HepG2 (cell line): ENCODE measurements around the gene RAB17. TPM values are rescaled to one million over a fixed set of nuclear protein-coding genes. Genes with fewer than 3 reads are reported as not detected.

Source experiments
- ATAC-seq: fragments of 200-7000 bp; cut with Tn5 transposase; 3 replicates; pipeline ENCODE4 v1.9.1; 2020; ENCODE audit warnings: mild to moderate bottlenecking, moderate library complexity
- BruUV-seq: library from RNA; stranded (reverse); fragments of 400-500 nt; replicated peaks from 2 replicates; lab custom pipeline; 2021; lab: Mats Ljungman, UMichigan
- CTCF ChIA-PET: fragments of 300-600 bp; formaldehyde crosslinking; extraction: SDS; loops from one replicate; lab custom pipeline; 2021; ENCODE audit warnings: low total read pairs, inconsistent platforms, low intra/inter-chr PET ratio; lab: Yijun Ruan, JAX
- POLR2A ChIA-PET: fragments of 350-600 bp; sonication (Branson Sonifier 250); formaldehyde crosslinking; loops from one replicate; lab custom pipeline; 2020; ENCODE audit warnings: antibody characterized with exemption, inconsistent platforms; lab: Yijun Ruan, JAX
- DNase-seq: peaks from one replicate; pipeline ENCODE4 v3.0.0-alpha.2; 2015; ENCODE audit warnings: low spot score
- FAIRE-seq: peaks from 3 replicates; lab custom pipeline; 2011; peaks lifted over from hg19 to GRCh38; lab: Jason Lieb, UNC
- H2AFZ ChIP-seq: one replicate; pipeline ENCODE4 v1.6.1; 2011; ENCODE audit warnings: low read length, inconsistent platforms
- H3K27ac ChIP-seq: fragments of 300-600 bp; 3 replicates; pipeline ENCODE4 v1.8.0; 2011; ENCODE audit warnings: mixed run types, mild to moderate bottlenecking, mixed read lengths, low read length, inconsistent platforms; ENCODE audit not compliant: insufficient read depth; ENCODE audit errors: extremely low read length
- H3K27me3 ChIP-seq, 2 experiments: fragments of 200-600 bp in 1 of 2; 2 replicates in 1 of 2; 3 replicates in 1 of 2; pipeline versions ENCODE4 v1.6.0 to v1.8.0; 2011; ENCODE audit warnings: low read length in 2 of 2, mild to moderate bottlenecking in 2 of 2, moderate library complexity in 2 of 2, inconsistent platforms in 1 of 2; ENCODE audit not compliant: insufficient read depth in 2 of 2, control insufficient read depth in 1 of 2
- H3K36me3 ChIP-seq, 2 experiments: fragments of 200-600 bp in 1 of 2; replicated peaks in 1 of 2; 2 replicates in 1 of 2; 3 replicates in 1 of 2; pipeline versions ENCODE4 v1.5.1 to v1.8.0; 2011; ENCODE audit warnings: low read length in 2 of 2, inconsistent platforms in 1 of 2; ENCODE audit not compliant: insufficient read depth in 2 of 2, control insufficient read depth in 1 of 2
- H3K4me1 ChIP-seq: 2 replicates; pipeline ENCODE4 v1.5.1; 2012; ENCODE audit warnings: low read length, inconsistent platforms; ENCODE audit not compliant: insufficient read depth
- H3K4me2 ChIP-seq: 2 replicates; pipeline ENCODE4 v1.6.0; 2011; ENCODE audit warnings: low read depth, low read length, inconsistent platforms
- H3K4me3 ChIP-seq, 3 experiments: fragments of 200-600 bp in 1 of 3; sonication (generic), shearing (Covaris generic) in 1 of 3; replicated peaks in 1 of 3; 2 replicates each; pipeline ENCODE4 v1.5.1; 2011 to 2016; ENCODE audit warnings: low read length in 3 of 3, inconsistent platforms in 2 of 3, low read depth in 2 of 3, mild to moderate bottlenecking in 2 of 3, control low read depth in 1 of 3, mixed read lengths in 1 of 3; ENCODE audit not compliant: insufficient read depth in 1 of 3
- H3K79me2 ChIP-seq: one replicate; pipeline ENCODE4 v1.6.1; 2011; ENCODE audit warnings: low read length, inconsistent platforms; ENCODE audit not compliant: insufficient read depth
- H3K9ac ChIP-seq: 2 replicates; pipeline ENCODE4 v1.6.0; 2011; ENCODE audit warnings: mild to moderate bottlenecking, low read depth, low read length, inconsistent platforms; ENCODE audit not compliant: insufficient read depth
- H3K9me3 ChIP-seq: 2 replicates; pipeline ENCODE4 v1.5.1; 2012; ENCODE audit warnings: mild to moderate bottlenecking, low read length
- H4K20me1 ChIP-seq: 2 replicates; pipeline ENCODE4 v1.6.0; 2011; ENCODE audit warnings: inconsistent platforms, mild to moderate bottlenecking, low read length, moderate library complexity; ENCODE audit not compliant: insufficient read depth
- CEBPB ChIP-seq: IDR thresholded peaks from 2 replicates; pipeline ENCODE4 v1.6.1; 2011; ENCODE audit warnings: low read depth, low read length, improper control_type of control experiment, borderline replicate concordance
- GABPA ChIP-seq, 2 experiments: IDR thresholded peaks; 2 replicates each; pipeline ENCODE4 v1.6.1; 2011 to 2016; ENCODE audit warnings: low read depth in 2 of 2, low read length in 1 of 2, missing biosample characterization in 1 of 2, missing genetic modification characterization in 1 of 2
- POLR2AphosphoS2 ChIP-seq: IDR thresholded peaks from 2 replicates; pipeline ENCODE4 v1.6.1; 2011; ENCODE audit warnings: low read depth, low read length, improper control_type of control experiment
- RBFOX2 ChIP-seq: fragments of 200-400 bp; formaldehyde crosslinking; IDR thresholded peaks from 2 replicates; pipeline ENCODE4 v1.6.1; 2017; ENCODE audit warnings: low read depth, mild to moderate bottlenecking, low read length
- SRF ChIP-seq: IDR thresholded peaks from 2 replicates; pipeline ENCODE4 v1.6.1; 2011; ENCODE audit warnings: mild to moderate bottlenecking, low read depth, low read length, moderate library complexity
- SSRP1 ChIP-seq: IDR thresholded peaks from 2 replicates; pipeline ENCODE4 v1.6.1; 2016; ENCODE audit warnings: control low read depth
- ZBTB8A ChIP-seq: sonication (generic); formaldehyde crosslinking; IDR thresholded peaks from 2 replicates; pipeline ENCODE4 v1.4.0; 2020; ENCODE audit warnings: mild to moderate bottlenecking, low read depth, missing genetic modification reagents, borderline replicate concordance
- ZFP90 ChIP-seq: sonication (generic); formaldehyde crosslinking; IDR thresholded peaks from 2 replicates; pipeline ENCODE4 v1.8.0; 2022; ENCODE audit warnings: missing genetic modification reagents, mild to moderate bottlenecking, inconsistent platforms, borderline replicate concordance
- ZMAT3 ChIP-seq: sonication (generic); formaldehyde crosslinking; conservative IDR thresholded peaks from 2 replicates; pipeline ENCODE4 v1.7.0; 2021; ENCODE audit warnings: missing genetic modification reagents
- ZNF383 ChIP-seq: sonication (generic); formaldehyde crosslinking; IDR thresholded peaks from 2 replicates; pipeline ENCODE4 v1.4.0; 2020; ENCODE audit warnings: missing genetic modification reagents, mild to moderate bottlenecking, borderline replicate concordance
- ZNF441 ChIP-seq: sonication (generic); formaldehyde crosslinking; IDR thresholded peaks from 2 replicates; pipeline ENCODE4 v1.7.0; 2021; ENCODE audit warnings: missing genetic modification reagents, borderline replicate concordance
- ZNF546 ChIP-seq: sonication (generic); formaldehyde crosslinking; conservative IDR thresholded peaks from 2 replicates; pipeline ENCODE4 v1.8.1; 2023; ENCODE audit warnings: mild to moderate bottlenecking, missing genetic modification reagents
- ZNF563 ChIP-seq: sonication (generic); formaldehyde crosslinking; IDR thresholded peaks from 2 replicates; pipeline ENCODE4 v1.8.0; 2022; ENCODE audit warnings: mild to moderate bottlenecking, moderate library complexity, missing genetic modification reagents
- WGBS: methylation state at CpG from one replicate; pipeline ENCODE4 v1.1.6; 2017; ENCODE audit warnings: low lambda C conversion rate; 5-methylcytosine and 5-hydroxymethylcytosine counted together
- in situ Hi-C: cut with HindIII; loops from 2 replicates; pipeline ENCODE4 v1.10.0; 2017; ENCODE audit warnings: low pct_unique_long_range_greater_than_20kb; ENCODE audit not compliant: extremely low pct_ligation_motif_present
- intact Hi-C: fragments of 100-400 bp; cut with micrococcal nuclease; formaldehyde crosslinking; loops from one replicate; pipeline ENCODE4 v1.10.0; 2022; ENCODE audit not compliant: unreplicated experiment
- polyA plus RNA-seq, 8 experiments: library from polyadenylated mRNA; depleted of rRNA in 3 of 8; stranded (reverse) in 7 of 8; unstranded in 1 of 8; fragments of >200 nt; fragmentation: Illumina TruSeq in 4 of 8; extraction: Trizol in 4 of 8; gene quantifications; 2 replicates each; pipeline versions ENCODE4 v1.2.1 to v1.2.3, GENCODE V29; 2011 to 2016; ENCODE audit warnings: low read depth in 4 of 8, missing spikeins in 1 of 8, mixed read lengths in 1 of 8; ENCODE audit not compliant: insufficient read depth in 1 of 8
- total RNA-seq, 5 experiments: library from RNA; depleted of rRNA; stranded (reverse); fragments of >200 nt; fragmentation: Illumina TruSeq; extraction: Trizol; gene quantifications; 2 replicates each; pipeline ENCODE4 v1.2.3, GENCODE V29; 2016; ENCODE audit warnings: low read depth in 1 of 5
- TF ChIP-seq, protein P1 (sequence below): sonication (generic); formaldehyde crosslinking; IDR thresholded peaks from 2 replicates; pipeline ENCODE4 v1.5.0; 2020; ENCODE audit warnings: mild to moderate bottlenecking, missing genetic modification reagents, borderline replicate concordance
- TF ChIP-seq, protein P2 (sequence below): sonication (generic); formaldehyde crosslinking; conservative IDR thresholded peaks from 2 replicates; pipeline ENCODE4 v1.4.0; 2020; ENCODE audit warnings: mild to moderate bottlenecking, missing genetic modification reagents, moderate library complexity
- TF ChIP-seq, protein P3 (sequence below): sonication (generic); IDR thresholded peaks from 2 replicates; pipeline ENCODE4 v1.6.1; 2016; ENCODE audit warnings: low read depth, borderline replicate concordance
- TF ChIP-seq, protein P4 (sequence below): sonication (generic); formaldehyde crosslinking; conservative IDR thresholded peaks from 2 replicates; pipeline ENCODE4 v1.8.0; 2022; ENCODE audit warnings: mild to moderate bottlenecking, moderate library complexity, missing genetic modification reagents

RAB17 gene
- total and polyA plus RNA-seq, 2 of the 13 experiments (the other 11 are each of a cell fraction or from before 2014, with no cell fraction given) = 68.0 to 124 TPM

DNA sequence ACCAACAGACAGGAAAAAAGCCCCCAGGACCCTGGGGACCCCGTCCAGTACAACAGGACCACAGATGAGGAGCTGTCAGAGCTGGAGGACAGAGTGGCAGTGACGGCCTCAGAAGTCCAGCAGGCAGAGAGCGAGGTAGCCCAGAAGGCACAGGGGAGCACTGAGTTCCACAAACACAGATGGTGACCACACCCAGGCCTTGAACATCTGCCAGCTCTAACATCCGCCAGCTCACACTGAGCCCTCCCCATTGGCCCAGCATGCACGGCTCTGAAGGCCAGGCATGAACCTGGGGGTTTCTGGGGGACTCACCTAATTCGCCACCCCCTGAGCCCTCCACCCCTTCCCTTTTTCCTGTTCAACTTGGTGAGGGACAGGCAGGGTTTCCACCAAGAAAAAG, 49.7 kb downstream of the RAB17 start:
- CTCF ChIA-PET = no interaction called here
- DNase-seq (no peak), FAIRE-seq (no peak), ATAC-seq (peak; percentile 59)
- in situ Hi-C loops (no loop called here), intact Hi-C loops (no loop called here)
- Histone ChIP-seq H2AFZ (no peak overlapping the region), H3K4me3 (no peak overlapping the region), H3K4me1 (peaks cover 16% of the 10 kb centered on the region), H3K27ac (no peak overlapping the region), H4K20me1 (no peaks in the 10 kb centered on the region), H3K4me2 (no peak overlapping the region), H3K36me3 (no peaks in the 10 kb centered on the region), H3K9me3 (no peaks in the 10 kb centered on the region), H3K79me2 (no peaks in the 10 kb centered on the region), H3K27me3 (peaks cover 6 to 45% of the 10 kb centered on the region in 2 experiments; a peak in 4 of 5 replicates), H3K9ac (no peak overlapping the region)
- POLR2A ChIA-PET = interaction anchor here (1.3 kb wide), 1 partner anchor 31 kb away, joined by 3 read pairs; no protein-coding TSS in a partner anchor
- WGBS = 25% methylated on average over 5 of the region's 6 CpGs
- no TSS peak for BruUV-seq
- no peak for TF ChIP-seq ZFP90 (CRISPR knock-in tag)
- no peak for TF ChIP-seq CEBPB
- TF ChIP-seq ZBTB8A (CRISPR knock-in tag) = no peak
- TF ChIP-seq RBFOX2 = no peak
- TF ChIP-seq, protein P1, sequence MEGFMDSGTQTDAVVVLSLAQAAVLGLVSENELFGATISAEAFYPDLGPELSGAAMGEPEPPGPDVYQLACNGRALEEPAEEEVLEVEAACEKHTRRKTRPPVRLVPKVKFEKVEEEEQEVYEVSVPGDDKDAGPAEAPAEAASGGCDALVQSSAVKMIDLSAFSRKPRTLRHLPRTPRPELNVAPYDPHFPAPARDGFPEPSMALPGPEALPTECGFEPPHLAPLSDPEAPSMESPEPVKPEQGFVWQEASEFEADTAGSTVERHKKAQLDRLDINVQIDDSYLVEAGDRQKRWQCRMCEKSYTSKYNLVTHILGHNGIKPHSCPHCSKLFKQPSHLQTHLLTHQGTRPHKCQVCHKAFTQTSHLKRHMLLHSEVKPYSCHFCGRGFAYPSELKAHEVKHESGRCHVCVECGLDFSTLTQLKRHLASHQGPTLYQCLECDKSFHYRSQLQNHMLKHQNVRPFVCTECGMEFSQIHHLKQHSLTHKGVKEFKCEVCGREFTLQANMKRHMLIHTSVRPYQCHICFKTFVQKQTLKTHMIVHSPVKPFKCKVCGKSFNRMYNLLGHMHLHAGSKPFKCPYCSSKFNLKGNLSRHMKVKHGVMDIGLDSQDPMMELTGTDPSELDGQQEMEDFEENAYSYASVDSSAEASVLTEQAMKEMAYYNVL = no peak
- TF ChIP-seq, protein P2, sequence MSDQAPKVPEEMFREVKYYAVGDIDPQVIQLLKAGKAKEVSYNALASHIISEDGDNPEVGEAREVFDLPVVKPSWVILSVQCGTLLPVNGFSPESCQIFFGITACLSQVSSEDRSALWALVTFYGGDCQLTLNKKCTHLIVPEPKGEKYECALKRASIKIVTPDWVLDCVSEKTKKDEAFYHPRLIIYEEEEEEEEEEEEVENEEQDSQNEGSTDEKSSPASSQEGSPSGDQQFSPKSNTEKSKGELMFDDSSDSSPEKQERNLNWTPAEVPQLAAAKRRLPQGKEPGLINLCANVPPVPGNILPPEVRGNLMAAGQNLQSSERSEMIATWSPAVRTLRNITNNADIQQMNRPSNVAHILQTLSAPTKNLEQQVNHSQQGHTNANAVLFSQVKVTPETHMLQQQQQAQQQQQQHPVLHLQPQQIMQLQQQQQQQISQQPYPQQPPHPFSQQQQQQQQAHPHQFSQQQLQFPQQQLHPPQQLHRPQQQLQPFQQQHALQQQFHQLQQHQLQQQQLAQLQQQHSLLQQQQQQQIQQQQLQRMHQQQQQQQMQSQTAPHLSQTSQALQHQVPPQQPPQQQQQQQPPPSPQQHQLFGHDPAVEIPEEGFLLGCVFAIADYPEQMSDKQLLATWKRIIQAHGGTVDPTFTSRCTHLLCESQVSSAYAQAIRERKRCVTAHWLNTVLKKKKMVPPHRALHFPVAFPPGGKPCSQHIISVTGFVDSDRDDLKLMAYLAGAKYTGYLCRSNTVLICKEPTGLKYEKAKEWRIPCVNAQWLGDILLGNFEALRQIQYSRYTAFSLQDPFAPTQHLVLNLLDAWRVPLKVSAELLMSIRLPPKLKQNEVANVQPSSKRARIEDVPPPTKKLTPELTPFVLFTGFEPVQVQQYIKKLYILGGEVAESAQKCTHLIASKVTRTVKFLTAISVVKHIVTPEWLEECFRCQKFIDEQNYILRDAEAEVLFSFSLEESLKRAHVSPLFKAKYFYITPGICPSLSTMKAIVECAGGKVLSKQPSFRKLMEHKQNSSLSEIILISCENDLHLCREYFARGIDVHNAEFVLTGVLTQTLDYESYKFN (CRISPR knock-in tag) = no peak
- no peak for TF ChIP-seq SRF
- TF ChIP-seq, protein P3, sequence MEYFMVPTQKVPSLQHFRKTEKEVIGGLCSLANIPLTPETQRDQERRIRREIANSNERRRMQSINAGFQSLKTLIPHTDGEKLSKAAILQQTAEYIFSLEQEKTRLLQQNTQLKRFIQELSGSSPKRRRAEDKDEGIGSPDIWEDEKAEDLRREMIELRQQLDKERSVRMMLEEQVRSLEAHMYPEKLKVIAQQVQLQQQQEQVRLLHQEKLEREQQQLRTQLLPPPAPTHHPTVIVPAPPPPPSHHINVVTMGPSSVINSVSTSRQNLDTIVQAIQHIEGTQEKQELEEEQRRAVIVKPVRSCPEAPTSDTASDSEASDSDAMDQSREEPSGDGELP = peak; percentile 26; the same call in 1 of the 2 replicates
- TF ChIP-seq ZNF383 (CRISPR knock-in tag) = no peak
- no peak for TF ChIP-seq POLR2AphosphoS2
- no peak for TF ChIP-seq GABPA (IDR thresholded peaks at IDR 0.05; ENCODE audit: low read depth, low read length)
- no peak for TF ChIP-seq GABPA (CRISPR knock-in tag; IDR thresholded peaks at IDR 0.05; ENCODE audit: low read depth)
- no peak for TF ChIP-seq ZNF546 (CRISPR knock-in tag)
- TF ChIP-seq ZNF441 (CRISPR knock-in tag) = no peak
- no peak for TF ChIP-seq ZMAT3 (CRISPR knock-in tag)
- TF ChIP-seq, protein P4, sequence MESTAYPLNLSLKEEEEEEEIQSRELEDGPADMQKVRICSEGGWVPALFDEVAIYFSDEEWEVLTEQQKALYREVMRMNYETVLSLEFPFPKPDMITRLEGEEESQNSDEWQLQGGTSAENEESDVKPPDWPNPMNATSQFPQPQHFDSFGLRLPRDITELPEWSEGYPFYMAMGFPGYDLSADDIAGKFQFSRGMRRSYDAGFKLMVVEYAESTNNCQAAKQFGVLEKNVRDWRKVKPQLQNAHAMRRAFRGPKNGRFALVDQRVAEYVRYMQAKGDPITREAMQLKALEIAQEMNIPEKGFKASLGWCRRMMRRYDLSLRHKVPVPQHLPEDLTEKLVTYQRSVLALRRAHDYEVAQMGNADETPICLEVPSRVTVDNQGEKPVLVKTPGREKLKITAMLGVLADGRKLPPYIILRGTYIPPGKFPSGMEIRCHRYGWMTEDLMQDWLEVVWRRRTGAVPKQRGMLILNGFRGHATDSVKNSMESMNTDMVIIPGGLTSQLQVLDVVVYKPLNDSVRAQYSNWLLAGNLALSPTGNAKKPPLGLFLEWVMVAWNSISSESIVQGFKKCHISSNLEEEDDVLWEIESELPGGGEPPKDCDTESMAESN (CRISPR knock-in tag) = 0 out of 2 replicates have a peak, but pooled peaks have one; percentile 20
- TF ChIP-seq SSRP1 = no peak
- peak; percentile 46; the same call in 1 of the 2 replicates for TF ChIP-seq ZNF563 (CRISPR knock-in tag)
